PFSK-1 (cell line): Measurements from ENCODE around the gene HTR4.

Experiments used
- SIN3A ChIP-seq: IDR thresholded peaks from 2 replicates; pipeline ENCODE4 v1.6.1; 2012; ENCODE audit warnings: mild to moderate bottlenecking, low read length, moderate library complexity, borderline replicate concordance; ENCODE audit not compliant: insufficient read depth
- TAF1 ChIP-seq: IDR thresholded peaks from 2 replicates; pipeline ENCODE4 v1.6.1; 2012; ENCODE audit warnings: low read length, control low read depth, borderline replicate concordance; ENCODE audit not compliant: insufficient read depth

- no peak for TF ChIP-seq SIN3A
- no peak for TF ChIP-seq TAF1
Measured at GRCh38 chr5:148686660-148687059, 32.3 kb upstream of the HTR4 start.
